G401.6 (cell line): ENCODE results near the gene ZNF335.
"Not testable (repeated sequence)": the region's sequence is repeated elsewhere in the genome, so short reads cannot be mapped to it uniquely, and the experiment has no call there.

ENCODE experiments used
- FAIRE-seq: peaks from 2 replicates; lab custom pipeline; 2012; peaks lifted over from hg19 to GRCh38; lab: Jason Lieb, UNC

Gene ZNF335

DNA sequence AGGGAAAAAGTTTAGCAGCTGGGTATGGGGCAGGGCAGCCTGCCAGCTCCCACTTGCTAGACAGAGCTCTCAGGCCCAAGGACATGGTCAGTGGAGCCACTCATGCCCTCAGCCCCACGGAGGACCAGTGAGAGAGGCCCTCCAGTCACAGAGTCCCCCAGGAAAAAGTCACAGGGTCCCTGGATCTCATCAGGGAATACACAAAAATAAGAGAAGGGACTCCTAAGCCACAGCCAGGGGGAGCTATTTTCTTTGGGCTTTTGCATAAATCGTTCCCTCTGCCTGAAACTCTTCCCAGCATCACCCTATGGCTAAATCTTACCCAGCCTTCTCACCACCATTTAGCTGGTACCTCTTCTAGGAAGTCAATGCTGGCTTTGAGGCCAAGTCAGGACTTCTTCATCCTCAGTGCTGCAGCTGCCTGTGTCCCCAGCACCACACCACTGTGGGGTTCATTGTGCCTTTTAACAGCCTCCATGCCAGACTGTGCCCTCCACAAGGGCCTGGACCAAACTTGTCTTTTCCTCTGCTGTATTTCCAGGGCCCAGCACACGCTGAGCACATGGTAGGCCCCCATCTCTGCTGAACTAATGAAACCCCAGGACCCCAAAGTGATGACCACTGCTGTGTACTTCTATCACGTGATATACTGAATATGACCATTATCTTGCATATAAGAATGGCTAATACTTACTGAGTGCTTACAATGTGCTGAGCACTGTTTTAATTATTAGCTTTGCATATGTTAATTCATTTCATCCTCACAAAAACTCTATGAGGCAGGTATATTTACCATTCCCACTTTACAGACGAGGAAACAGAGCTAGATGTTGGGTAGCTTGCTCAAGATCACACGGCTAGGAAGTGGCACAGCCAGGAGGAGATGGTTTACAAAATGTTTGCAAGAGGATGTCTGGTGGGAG is 2.0 kb downstream of the ZNF335 start:
- peak; percentile 64 for FAIRE-seq

- no peak for FAIRE-seq
These were observed 2.9 kb downstream of the ZNF335 start for GRCh38 chr20:45968801-45969711.

GRCh38 chr20:45968081-45968671 is 3.8 kb downstream of the ZNF335 start:
- FAIRE-seq, result no peak

GRCh38 chr20:45967551-45968080 is 4.4 kb downstream of the ZNF335 start:
- no peak for FAIRE-seq

GRCh38 chr20:45965169-45966002 is 6.6 kb downstream of the ZNF335 start:
- no peak for FAIRE-seq

GRCh38 chr20:45964006-45964400 is 8.0 kb downstream of the ZNF335 start:
- FAIRE-seq, result no peak

- FAIRE-seq, result no peak
These were observed 8.7 kb downstream of the ZNF335 start for GRCh38 chr20:45963059-45964005.

- FAIRE-seq, result no peak
These were observed 9.8 kb downstream of the ZNF335 start for GRCh38 chr20:45962031-45962755.

DNA sequence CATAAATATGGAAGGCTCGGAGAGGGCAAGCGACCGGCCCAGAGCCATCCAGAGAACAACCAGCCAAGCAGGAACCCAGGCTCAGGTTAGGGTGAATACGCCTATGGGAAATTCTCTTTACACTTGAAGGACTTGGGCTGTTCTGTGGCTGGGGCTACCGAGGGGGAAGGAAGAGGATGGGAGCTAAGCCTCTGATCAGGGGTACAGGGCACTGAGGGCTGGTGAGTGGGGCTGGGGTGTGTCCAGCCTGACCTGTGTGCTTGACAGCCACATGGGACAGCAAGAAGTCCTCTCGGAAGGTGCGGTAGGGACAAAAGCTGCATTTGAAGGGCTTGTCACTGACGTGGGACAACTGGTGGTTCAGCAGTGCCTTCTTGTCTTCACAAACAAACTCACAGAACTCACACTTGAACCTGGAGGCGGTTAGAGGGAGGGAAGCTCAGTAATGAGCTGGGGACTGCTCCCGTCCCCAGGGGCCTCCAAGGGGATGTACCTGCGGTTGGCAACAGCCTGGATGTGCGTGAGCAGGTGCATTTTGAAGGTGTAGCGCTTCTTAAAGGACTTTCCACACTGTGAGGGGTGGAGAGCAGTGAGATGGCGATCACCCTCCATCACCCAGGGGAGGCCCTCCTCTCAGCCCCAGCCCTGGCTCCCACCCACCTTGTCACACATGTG is 11.9 kb downstream of the ZNF335 start:
- FAIRE-seq, result no peak

- no peak for FAIRE-seq
These were observed 12.9 kb downstream of the ZNF335 start for GRCh38 chr20:45959126-45959525.

- FAIRE-seq, result no peak
These were observed 13.4 kb downstream of the ZNF335 start for GRCh38 chr20:45958593-45958992.

- FAIRE-seq, result no peak
These were observed 14.7 kb downstream of the ZNF335 start for GRCh38 chr20:45957021-45957941.

DNA sequence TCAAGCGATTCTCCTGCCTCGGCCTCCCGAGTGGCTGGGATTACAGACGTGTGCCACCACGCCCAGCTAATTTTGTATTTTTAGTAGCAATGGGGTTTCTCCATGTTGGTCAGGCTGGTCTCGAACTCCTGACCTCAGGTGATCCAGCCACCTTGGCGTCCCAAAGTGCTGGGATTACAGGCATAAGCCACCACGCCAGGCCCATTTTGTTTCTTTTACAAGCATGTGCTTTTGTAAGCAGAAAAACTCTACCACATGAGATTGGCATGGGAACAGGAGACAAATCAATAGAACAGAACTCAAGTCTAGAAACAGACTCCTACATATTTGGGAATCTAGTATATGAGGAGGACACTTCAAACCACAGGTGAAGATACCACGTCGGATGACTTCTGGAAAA is 15.7 kb downstream of the ZNF335 start:
- FAIRE-seq, result not testable (repeated sequence)

- FAIRE-seq, result no peak
These were observed 18.3 kb downstream of the ZNF335 start for GRCh38 chr20:45953672-45954071.

GRCh38 chr20:45952861-45953260 is 19.1 kb downstream of the ZNF335 start:
- FAIRE-seq, result no peak

GRCh38 chr20:45951925-45952834 is 19.8 kb downstream of the ZNF335 start:
- FAIRE-seq, result no peak

GRCh38 chr20:45950330-45950646 is 21.7 kb downstream of the ZNF335 start:
- no peak for FAIRE-seq
